Psoas muscle (tissue), 8 donors: ENCODE measurements around the gene IL17REL. TPM values are rescaled to one million over a fixed set of nuclear protein-coding genes. Genes with fewer than 3 reads are reported as not detected.

Experiments
- ATAC-seq, 4 donors: fragments of 200-7000 bp; cut with Tn5 transposase; one replicate each; pipeline ENCODE4 v1.9.1; 2020; ENCODE audit warnings: moderate library complexity in 3 of 4, mild to moderate bottlenecking in 2 of 4
- DNase-seq, 2 donors: peaks; one replicate each; pipeline ENCODE4 v3.0.0-alpha.2; 2020
- H3K27ac ChIP-seq: fragments of 200-600 bp; one replicate; pipeline ENCODE4 v1.8.0; 2022
- H3K27me3 ChIP-seq, 3 donors: fragments of 200-600 bp in 1 of 3; one replicate each; pipeline versions ENCODE4 v1.6.1 to v1.8.0; 2013 to 2022; ENCODE audit warnings: low read length in 2 of 3, mild to moderate bottlenecking in 2 of 3, moderate library complexity in 1 of 3; ENCODE audit not compliant: insufficient read depth in 3 of 3
- H3K36me3 ChIP-seq, 2 donors: fragments of 200-600 bp in 1 of 2; one replicate each; pipeline versions ENCODE4 v1.6.1 to v1.8.0; 2013 to 2022; ENCODE audit warnings: low read depth in 1 of 2, mild to moderate bottlenecking in 1 of 2, moderate library complexity in 1 of 2; ENCODE audit not compliant: insufficient read depth in 1 of 2
- H3K4me1 ChIP-seq: fragments of 200-600 bp; one replicate; pipeline ENCODE4 v1.8.0; 2022
- H3K4me3 ChIP-seq: fragments of 200-600 bp; one replicate; pipeline ENCODE4 v1.8.0; 2022; ENCODE audit warnings: mild to moderate bottlenecking
- H3K9me3 ChIP-seq: fragments of 200-600 bp; one replicate; pipeline ENCODE4 v1.8.0; 2022
- CTCF ChIP-seq: fragments of 200-600 bp; IDR thresholded peaks from one replicate; pipeline ENCODE4 v1.8.0; 2022; ENCODE audit warnings: antibody characterized with exemption
- WGBS, 3 donors: extraction: QIAGEN DNeasy Blood & Tissue Kit; methylation state at CpG; one replicate each; pipeline versions ENCODE4 v1.1.6 to v1.1.7; 2013; 5-methylcytosine and 5-hydroxymethylcytosine counted together
- intact Hi-C, 2 donors: fragments of 100-400 bp; cut with DNase I; formaldehyde crosslinking; loops; one replicate each; pipeline versions ENCODE4 v1.11.0 to v1.14.2; 2022
- polyA plus RNA-seq, 3 donors: library from polyadenylated mRNA; stranded (reverse); fragments of 200-250 nt; gene quantifications; one replicate each; pipeline ENCODE4 v1.2.3, GENCODE V29; 2013
- total RNA-seq, 4 donors: library from RNA; stranded (reverse); fragmentation: NEBNext Ultra II Directional in 2 of 4; extraction: Animal tissue kit (Norgen Biotek cat#: 25700) in 2 of 4; gene quantifications; one replicate each; pipeline versions ENCODE4 v1.2.1 to v1.2.4, GENCODE V29; 2021 to 2023
- donor health status: healthy with polysubstance abuse.
- donor health status: DM: no; HTN: no; CAD: no; lungs with moderate emphysema.
- donor health status: Bipolar disorder and iron deficiency.
- donor health status: healthy.
- donor health status: DM: yes; HTN: yes; CAD: no.
- donor health status: DM: no; HTN: no; CAD: no.
- donor health status: DM: no; HTN: no; CAD: no.
- donor health status: DM: yes; HTN: yes; CAD: no.

The IL17REL gene
- total and polyA plus RNA-seq, 7 donors = not detected

GRCh38 chr22:49999063-49999945 is 13.3 kb downstream of the IL17REL start:
- 13 to 21% (median 17%) methylated on average over 28 to 67 of the region's 70 CpGs for WGBS, 3 donors
- Histone ChIP-seq H3K4me1 (no peaks in the 10 kb centered on the region), H3K27me3 (peaks cover 0 to 4% (median 3%) of the 10 kb centered on the region in 3 donors), H3K36me3 (no peaks in the 10 kb centered on the region), H3K4me3 (peak overlapping the region; percentile 51), H3K9me3 (no peaks in the 10 kb centered on the region), H3K27ac (no peak overlapping the region)
- intact Hi-C loops = loop anchor here in 1 of 2 donors (10.0 kb wide), 1 partner anchor 235 kb away; no protein-coding TSS in a partner anchor
- ATAC-seq (peak; percentile 59 to 80 (median 73)), DNase-seq (peak in 1 of 2 donors; percentile 54)
- no peak for TF ChIP-seq CTCF

- no peak for TF ChIP-seq CTCF
- no peaks in the 10 kb centered on the region for H3K36me3 ChIP-seq
- no peak for ATAC-seq
- peaks cover 2% of the 10 kb centered on the region for H3K4me1 ChIP-seq
- H3K27ac ChIP-seq = no peak overlapping the region
- H3K4me3 ChIP-seq = no peak overlapping the region
- intact Hi-C loops = loop anchor here in 1 of 2 donors (10.0 kb wide), 1 partner anchor 234 kb away; no protein-coding TSS in a partner anchor
- no peaks in the 10 kb centered on the region for H3K9me3 ChIP-seq
- peaks cover 0 to 4% (median 3%) of the 10 kb centered on the region in 3 donors for H3K27me3 ChIP-seq
- 88 to 95% (median 92%) methylated on average over 14 of the region's 14 CpGs for WGBS, 3 donors
- no peak for DNase-seq
Measured at GRCh38 chr22:49998718-49999062, 13.9 kb downstream of the IL17REL start.

- no peak for TF ChIP-seq CTCF
- no peaks in the 10 kb centered on the region for H3K9me3 ChIP-seq
- WGBS, 3 donors = 83 to 88% (median 86%) methylated on average over 18 to 21 of the region's 21 CpGs
- DNase-seq (no peak), ATAC-seq (no peak)
- intact Hi-C loops = loop anchor here in 1 of 2 donors (10.0 kb wide), 1 partner anchor 233 kb away; no protein-coding TSS in a partner anchor
- H3K4me1 ChIP-seq = peaks cover 5% of the 10 kb centered on the region
- H3K27ac ChIP-seq = no peak overlapping the region
- H3K4me3 ChIP-seq = no peak overlapping the region
- peaks cover 0 to 4% (median 3%) of the 10 kb centered on the region in 3 donors for H3K27me3 ChIP-seq
- no peaks in the 10 kb centered on the region for H3K36me3 ChIP-seq
Measured at GRCh38 chr22:49997932-49998717, 14.4 kb downstream of the IL17REL start.

GRCh38 chr22:49997251-49997599 is 15.3 kb downstream of the IL17REL start:
- peaks cover 0 to 4% (median 3%) of the 10 kb centered on the region in 3 donors for H3K27me3 ChIP-seq
- DNase-seq (no peak), ATAC-seq (no peak)
- 85 to 92% (median 87%) methylated on average over 12 of the region's 12 CpGs for WGBS, 3 donors
- H3K27ac ChIP-seq = no peak overlapping the region
- peaks cover 5% of the 10 kb centered on the region for H3K4me1 ChIP-seq
- intact Hi-C loops = loop anchor here in 1 of 2 donors (10.0 kb wide), 1 partner anchor 232 kb away; no protein-coding TSS in a partner anchor
- H3K4me3 ChIP-seq = no peak overlapping the region
- no peaks in the 10 kb centered on the region for H3K36me3 ChIP-seq
- TF ChIP-seq CTCF = no peak
- no peaks in the 10 kb centered on the region for H3K9me3 ChIP-seq
